ENCODE results near the gene TPCN1. TPM values are rescaled to one million over a fixed set of nuclear protein-coding genes. Genes with fewer than 3 reads are reported as not detected.

The TPCN1 gene
- total RNA-seq, 1 donor from 2014 or later: 56.3 TPM

DNA sequence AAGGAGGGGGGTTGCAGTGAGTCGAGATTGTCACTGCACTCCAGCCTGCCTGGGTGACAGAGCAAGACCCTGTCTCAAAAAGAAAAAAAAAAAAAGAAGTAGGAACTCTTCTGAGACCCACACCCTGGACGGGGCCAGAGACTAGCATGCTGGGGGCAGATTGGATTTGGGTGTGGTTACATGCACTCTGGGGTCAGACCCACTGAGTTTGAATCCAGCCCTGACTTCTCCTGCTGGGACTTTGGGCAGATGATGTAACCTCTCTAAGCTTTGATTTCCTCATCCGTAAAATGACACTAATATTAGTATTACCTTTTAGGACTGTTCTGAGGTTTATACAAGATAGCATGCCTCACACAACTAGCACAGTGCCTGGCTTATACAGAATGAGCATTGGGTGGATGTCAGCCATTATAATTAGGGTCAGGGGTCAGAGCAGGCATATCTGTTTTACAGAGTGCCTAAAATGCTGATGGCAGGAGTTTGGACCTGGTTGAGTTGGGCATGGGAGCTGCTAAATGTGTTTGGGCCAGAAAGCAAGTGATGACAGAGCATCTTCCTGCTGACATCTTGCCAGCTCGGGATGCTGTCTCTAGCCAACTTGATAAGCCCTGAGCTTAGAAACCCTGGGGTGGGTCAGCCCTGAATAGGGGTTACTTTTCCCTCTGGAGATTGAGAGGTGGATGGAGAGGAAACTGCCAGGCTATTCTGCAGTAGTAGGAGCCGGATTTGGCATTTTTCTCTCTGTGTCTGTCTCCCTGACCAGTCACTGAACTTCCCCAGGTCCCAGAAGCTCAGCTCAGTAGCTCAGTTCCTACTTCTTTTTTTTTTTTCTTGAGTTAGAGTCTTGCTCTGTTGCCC lies 15.5 kb downstream of the TPCN1 start:
- H3K27ac ChIP-seq: peak overlapping the region; percentile 86 to 94
- peaks cover 39 to 80% of the 10 kb centered on the region in 2 donors for H3K4me1 ChIP-seq
- no peaks in the 10 kb centered on the region for H3K27me3 ChIP-seq

DNA sequence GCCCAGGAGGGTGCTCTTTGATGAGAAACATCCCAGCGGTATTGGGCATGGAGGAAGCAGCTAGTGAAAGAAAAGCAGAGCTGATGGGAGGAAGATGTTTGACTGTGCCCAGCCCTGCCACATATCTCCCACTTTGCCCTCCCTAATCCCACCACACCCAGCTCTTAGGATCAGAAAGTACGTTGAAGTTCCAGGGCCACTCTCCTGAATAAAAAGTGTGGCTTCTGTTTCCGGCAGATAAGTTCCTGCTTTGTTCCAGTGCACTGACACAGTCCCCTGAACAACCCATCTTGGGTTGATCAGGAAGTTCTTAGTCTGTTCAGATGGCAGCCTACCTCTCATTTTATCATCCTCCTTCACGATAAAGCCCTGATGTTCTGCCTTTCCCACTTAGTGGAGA lies 16.5 kb downstream of the TPCN1 start:
- Histone ChIP-seq H3K4me3 (no peak overlapping the region), H3K36me3 (peaks cover 0 to 4% of the 10 kb centered on the region in 2 donors), H3K4me1 (peaks cover 31 to 79% of the 10 kb centered on the region in 2 donors), H3K27ac (peak overlapping the region; percentile 86 to 94), H3K27me3 (no peaks in the 10 kb centered on the region), H3K9me3 (no peaks in the 10 kb centered on the region)
- intact Hi-C loops (cut with DNase I): loop anchor here (2.0 kb wide), 1 partner anchor 15 kb away; no protein-coding TSS in a partner anchor
- peak in 1 of 2 donors; percentile 52 for DNase-seq (ENCODE audit: low spot score in 2 of 2)
- TF ChIP-seq CTCF (IDR thresholded peaks at IDR 0.05): no peak

More for the DNA sequence above, 15.5 kb downstream of the TPCN1 start:
- DNase-seq (ENCODE audit: low spot score in 2 of 2): peak in 1 of 2 donors; percentile 62
- Histone ChIP-seq H3K4me3 (no peak overlapping the region), H3K36me3 (peaks cover 0 to 6% of the 10 kb centered on the region in 2 donors), H3K9me3 (no peaks in the 10 kb centered on the region)
- intact Hi-C loops (cut with DNase I): no loop called here
- TF ChIP-seq CTCF (IDR thresholded peaks at IDR 0.05): no peak

GRCh38 chr12:113238309-113238708 lies 17.0 kb downstream of the TPCN1 start:
- Histone ChIP-seq H3K4me1 (peaks cover 31 to 79% of the 10 kb centered on the region in 2 donors), H3K36me3 (peaks cover 0 to 7% of the 10 kb centered on the region in 2 donors)

DNA sequence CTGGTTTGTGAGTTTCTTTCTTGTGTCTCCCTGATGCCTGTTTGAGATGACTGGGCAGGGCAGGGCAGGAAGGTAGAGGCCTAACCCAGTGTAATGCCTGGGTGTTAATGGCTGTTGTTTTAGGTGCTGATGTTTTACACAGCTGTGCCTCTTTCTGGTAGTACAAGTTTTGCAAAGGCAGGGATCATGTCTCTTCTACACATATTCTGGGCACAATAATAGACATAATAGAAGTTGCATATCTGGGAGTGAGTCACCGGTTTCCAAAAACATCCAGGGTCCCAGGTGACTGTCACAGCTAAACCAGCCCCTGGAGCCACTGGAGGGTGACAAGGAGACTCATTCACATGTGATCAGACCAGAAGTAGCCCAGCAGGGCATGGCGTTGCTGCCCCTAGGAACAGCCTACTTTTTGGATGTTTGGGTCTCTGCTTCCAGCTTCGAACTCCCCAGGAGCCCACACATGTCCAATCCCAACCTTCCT lies 18.1 kb downstream of the TPCN1 start:
- no peaks in the 10 kb centered on the region for H3K27me3 ChIP-seq
- H3K4me1 ChIP-seq: peaks cover 35 to 83% of the 10 kb centered on the region in 2 donors
- peak in 1 of 2 donors; percentile 81 for DNase-seq (ENCODE audit: low spot score in 2 of 2)
- intact Hi-C loops (cut with DNase I): loop anchor here (2.0 kb wide), 1 partner anchor 17 kb away; no protein-coding TSS in a partner anchor
- H3K36me3 ChIP-seq: peaks cover 0 to 4% of the 10 kb centered on the region in 2 donors
- H3K4me3 ChIP-seq: peak overlapping the region in 1 of 2 donors; percentile 15
- H3K9me3 ChIP-seq: no peaks in the 10 kb centered on the region
- peak overlapping the region; percentile 86 to 94 for H3K27ac ChIP-seq
- TF ChIP-seq CTCF (IDR thresholded peaks at IDR 0.05): no peak

More at GRCh38 chr12:113238309-113238708, 17.0 kb downstream of the TPCN1 start:
- DNase-seq (ENCODE audit: low spot score in 2 of 2): no peak
- no peaks in the 10 kb centered on the region for H3K9me3 ChIP-seq
- peak overlapping the region; percentile 86 to 94 for H3K27ac ChIP-seq
- intact Hi-C loops (cut with DNase I): loop anchor here (2.0 kb wide), 1 partner anchor 16 kb away; no protein-coding TSS in a partner anchor
- no peaks in the 10 kb centered on the region for H3K27me3 ChIP-seq
- no peak overlapping the region for H3K4me3 ChIP-seq
- no peak for TF ChIP-seq CTCF (IDR thresholded peaks at IDR 0.05)

DNA sequence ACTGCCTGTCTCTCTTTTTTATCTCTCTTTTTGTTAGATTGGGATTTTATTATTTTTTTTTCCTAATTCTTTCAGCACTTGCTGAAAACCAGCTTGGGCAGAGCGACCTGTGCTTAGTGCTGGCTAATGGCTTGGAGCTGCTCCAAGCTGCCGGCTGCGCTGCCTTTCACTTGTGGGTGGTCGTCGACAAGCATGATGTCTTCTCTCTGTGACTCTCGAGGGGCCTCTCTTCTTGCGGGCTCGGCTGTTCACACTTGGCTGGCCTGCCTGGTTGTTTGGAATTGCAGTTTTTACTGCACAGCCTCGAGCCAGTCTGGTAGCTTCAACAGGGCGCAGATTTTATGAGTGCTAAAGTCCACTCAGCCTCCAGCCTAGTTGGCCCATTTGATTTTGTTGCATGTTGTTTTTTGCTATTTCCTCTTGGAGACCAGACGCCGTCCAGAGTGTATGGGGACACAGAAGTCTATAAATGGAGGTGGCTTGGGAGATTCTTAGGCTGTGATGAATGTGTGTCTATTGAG lies 18.6 kb downstream of the TPCN1 start:
- intact Hi-C loops (cut with DNase I): loop anchor here (2.0 kb wide), 1 partner anchor 17 kb away; no protein-coding TSS in a partner anchor
- Histone ChIP-seq H3K27me3 (no peaks in the 10 kb centered on the region), H3K36me3 (peaks cover 0 to 4% of the 10 kb centered on the region in 2 donors), H3K9me3 (no peaks in the 10 kb centered on the region), H3K27ac (peak overlapping the region; percentile 86 to 94), H3K4me1 (peaks cover 40 to 83% of the 10 kb centered on the region in 2 donors), H3K4me3 (peak overlapping the region in 1 of 2 donors; percentile 15)
- no peak for DNase-seq (ENCODE audit: low spot score in 2 of 2)
- TF ChIP-seq CTCF (IDR thresholded peaks at IDR 0.05): no peak

Data from ascending aorta (tissue), 2 donors.